GM18861 (cell line): Measurements from ENCODE around the gene ENPP7.
"Not testable (repeated sequence)": the region's sequence is repeated elsewhere in the genome, so short reads cannot be mapped to it uniquely, and the experiment has no call there.

Experiments
- ATAC-seq: cut with Tn5 transposase; IDR thresholded peaks from one replicate; pipeline ENCODE4 v1.9.1; 2021; ENCODE audit not compliant: unreplicated experiment

The ENPP7 gene

DNA sequence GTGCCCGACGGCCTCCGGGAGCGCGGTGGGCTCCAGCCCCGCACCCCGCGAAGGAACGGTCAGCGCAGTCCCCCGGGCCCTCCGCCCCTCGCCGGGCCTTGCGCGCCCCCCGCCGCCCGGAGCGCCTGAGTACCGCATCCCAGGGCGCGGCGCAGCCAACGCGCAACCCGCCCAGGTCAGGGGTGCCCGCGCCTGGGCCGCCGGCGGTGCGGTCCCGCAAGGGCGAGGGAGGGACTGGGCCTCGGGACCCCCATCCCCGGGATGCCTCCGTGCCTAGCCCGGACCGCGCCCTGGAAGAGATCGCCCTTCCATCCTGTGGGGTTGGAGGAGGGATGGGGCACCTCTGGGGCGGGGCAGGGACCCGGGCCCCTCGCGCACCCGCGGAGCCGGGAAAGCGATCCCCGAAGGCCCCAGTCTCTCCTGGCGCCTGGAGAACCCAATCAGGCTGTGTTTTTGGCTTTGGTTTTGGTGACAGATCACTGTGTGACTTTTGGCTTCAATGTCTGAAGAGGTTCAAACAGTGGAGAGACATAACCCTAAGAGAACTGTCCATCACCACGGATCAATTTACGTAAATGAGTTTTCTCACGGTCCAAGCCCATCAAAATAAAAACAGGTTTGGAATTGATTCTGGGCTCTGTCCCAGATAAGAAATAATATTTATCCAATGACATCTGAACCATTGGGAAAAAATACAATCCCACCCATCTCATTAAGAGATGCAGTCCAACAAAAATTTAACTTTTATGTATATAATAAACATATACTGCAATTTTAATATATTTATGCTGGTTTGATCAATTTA, 17.8 kb downstream of the ENPP7 start:
- ATAC-seq, result no peak

DNA sequence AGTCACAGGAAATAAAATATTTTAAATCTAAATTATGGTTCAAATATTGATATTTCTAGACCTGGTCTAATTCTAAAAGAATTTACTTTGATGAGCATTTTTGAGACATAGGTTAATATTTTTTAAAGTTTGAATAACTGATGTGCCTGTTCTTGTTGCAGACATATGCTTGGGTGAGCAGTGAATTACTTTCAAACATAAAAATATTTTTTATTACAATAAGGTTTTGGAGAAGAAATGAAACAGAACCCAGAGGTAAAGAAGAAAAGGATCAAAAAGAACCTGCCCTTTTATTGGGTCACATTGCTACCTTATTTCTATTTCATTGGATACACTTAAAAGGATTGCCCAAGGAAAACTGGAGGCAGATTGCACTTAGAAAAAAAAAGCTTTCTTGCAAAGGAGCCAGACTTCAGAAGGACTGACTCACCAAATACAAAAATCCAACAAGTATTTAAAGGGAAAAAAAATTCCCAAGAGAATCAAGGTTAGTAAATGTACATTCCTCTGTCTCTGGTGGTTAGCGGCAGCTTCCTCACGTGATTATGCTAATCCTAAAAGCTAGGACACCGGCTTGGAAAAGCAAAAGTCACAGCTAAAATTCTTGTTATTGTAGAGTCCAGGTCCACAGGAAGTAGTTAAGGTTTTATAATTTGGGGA, 18.5 kb downstream of the ENPP7 start:
- no peak for ATAC-seq

DNA sequence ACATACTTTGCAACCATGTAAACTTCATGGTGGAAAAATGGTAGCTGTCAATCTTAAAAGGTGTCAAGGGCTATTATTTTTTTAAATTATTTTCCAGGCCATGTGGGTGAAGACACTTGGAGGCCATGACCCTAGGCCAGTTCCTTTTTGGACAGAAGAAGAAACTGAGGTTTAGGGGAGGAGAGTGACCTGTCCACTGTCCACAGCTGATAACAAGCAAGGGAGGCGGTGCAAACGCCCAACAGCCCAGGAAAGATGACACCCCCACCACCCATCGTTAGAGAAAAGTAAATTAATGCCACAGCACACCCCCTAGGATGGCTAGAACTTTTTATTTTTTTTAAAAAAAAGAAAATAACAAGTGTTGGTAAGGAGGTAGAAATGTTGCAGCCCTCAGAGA, 19.2 kb downstream of the ENPP7 start:
- no peak for ATAC-seq

DNA sequence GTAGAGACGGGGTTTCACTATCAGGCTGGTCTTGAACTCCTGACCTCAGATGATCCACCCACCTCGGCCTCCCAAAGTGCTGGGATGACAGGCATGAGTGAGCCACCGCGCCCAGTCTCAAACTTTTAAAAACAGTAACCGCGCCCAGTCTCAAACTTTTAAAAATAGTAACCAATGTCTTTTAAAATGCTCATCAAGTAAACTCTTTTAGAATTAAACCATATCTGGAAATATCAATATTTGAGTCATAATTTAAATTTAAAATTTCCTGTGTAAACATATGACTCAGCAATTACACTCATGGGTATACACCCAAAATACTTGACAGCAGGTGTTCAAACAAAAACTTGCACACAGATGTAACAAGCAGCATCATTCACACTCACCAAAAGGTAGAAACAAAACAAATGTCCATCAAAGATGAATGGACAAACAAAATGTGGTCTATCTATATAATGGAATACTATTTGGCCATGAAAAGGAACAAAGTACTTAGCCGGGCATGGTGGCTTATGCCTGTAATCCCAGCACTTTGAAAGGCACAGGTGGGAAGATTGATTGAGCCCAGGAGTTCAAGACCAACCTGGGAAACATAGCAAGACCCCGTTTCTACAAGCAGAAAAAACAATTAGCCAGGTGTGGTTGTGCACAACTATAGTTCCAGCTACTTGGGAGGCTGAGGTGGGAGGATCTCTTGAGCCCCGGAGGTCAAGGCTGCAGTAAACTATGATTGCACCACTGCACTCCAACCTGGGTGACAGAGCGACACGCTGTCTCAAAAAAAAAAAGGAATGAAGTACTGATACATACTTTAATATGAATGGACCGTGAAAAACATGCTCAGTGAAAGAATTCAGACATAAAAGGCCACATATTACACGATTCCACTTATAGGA, 20.2 kb downstream of the ENPP7 start:
- no peak for ATAC-seq

DNA sequence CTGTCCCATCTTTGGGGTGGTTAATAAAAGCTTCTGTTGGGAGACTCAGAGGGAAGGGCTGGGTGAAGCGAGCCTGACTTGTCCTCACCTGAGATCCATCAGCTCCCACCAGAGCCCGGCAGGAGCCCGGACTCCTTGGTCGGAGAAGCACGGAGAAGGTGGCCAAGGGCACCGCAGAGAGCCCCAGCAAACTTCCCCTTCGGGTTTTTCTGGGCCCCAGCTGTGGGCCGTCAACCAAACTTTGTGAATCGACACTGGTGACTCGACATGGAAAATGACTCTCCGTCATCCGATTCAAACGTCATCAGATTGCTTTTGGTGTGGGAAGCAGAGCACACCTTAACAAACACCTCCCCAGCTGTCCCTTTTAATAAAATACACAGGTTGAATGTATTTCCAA, 21.4 kb downstream of the ENPP7 start:
- no peak for ATAC-seq

DNA sequence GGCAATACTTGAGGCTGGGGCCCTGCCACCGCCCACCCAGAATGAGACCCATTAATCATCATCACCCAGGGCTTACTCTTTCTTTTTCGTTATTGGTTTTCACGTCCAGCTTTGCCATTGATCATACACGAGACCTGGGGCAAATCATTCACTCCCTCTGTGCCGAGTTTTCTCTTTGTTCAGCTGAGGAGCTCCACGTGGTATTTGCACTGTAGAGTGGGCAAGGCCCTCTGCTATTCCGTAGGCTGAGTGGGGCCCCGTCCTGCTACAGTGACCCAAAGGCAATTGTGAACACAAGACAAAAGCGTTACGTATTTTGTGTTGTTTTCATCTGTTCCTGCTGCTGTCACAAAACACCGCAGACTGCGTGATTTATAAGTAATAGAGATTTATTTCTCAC, 23.6 kb downstream of the ENPP7 start:
- no peak for ATAC-seq

DNA sequence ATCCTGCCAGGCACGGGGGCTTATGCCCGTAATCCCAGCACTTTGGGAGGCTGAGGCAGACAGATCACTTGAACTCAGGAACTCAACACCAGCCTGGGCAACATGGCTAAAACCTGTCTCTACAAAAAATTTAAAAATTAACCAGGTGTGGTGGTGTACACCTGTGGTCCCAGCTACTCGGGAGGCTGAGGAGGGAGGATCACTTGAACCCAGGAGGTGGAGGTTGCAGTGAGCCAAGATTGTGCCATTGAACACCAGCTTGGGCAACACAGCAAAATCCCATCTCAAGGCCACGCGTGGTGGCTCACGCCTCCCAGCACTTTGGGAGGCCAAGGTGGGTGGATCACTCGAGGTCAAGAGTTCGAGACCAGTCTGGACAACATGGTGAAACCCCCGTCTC, 24.2 kb downstream of the ENPP7 start:
- ATAC-seq, result not testable (repeated sequence)

DNA sequence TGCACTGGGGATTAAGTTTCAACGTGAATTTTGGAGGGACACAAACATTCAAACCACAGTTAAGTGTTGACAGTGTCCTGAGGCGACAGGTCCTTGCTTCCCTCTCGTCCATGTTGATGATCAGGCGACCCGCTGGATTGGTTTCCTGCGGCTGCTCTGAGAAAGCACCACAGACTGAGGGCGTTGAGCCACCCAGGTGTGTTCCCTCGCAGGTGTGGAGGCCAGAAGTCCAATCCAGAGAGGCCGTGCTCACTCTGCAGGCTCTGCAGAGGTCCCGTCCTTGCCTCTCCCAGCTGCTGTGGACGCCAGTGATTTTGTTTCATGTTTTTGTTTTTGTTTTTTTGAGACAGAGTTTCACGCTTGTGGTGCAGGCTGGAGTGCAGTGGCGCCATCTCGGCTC, 24.8 kb downstream of the ENPP7 start:
- no peak for ATAC-seq

DNA sequence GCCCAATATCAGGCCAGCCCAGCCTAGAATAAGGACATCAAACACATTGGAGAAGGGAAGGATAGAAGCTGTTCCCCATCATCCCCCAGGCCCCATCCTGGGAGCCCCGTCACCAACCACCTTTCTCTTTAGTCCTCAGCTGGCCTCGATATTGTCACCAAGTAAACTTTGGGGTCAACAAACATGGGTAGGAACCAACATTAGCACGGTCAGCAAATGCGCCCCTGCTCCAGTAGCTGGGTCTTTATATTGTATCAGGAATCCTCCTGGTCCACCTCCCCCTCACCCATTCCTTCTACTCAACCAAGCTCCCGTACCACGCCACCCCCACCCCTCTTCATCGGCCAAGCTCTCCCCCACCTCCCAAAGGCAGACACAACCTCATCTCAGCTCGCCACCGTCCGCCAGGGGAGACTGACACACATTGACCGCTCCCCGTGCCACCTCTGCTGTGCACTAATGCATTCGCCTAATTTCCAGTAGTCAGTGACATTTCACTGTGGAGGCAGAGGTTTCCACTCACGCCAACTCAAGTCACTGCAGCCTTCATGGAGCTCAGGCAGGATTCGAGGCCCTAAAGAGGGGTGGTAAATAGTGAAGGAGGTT, 26.5 kb downstream of the ENPP7 start:
- no peak for ATAC-seq

DNA sequence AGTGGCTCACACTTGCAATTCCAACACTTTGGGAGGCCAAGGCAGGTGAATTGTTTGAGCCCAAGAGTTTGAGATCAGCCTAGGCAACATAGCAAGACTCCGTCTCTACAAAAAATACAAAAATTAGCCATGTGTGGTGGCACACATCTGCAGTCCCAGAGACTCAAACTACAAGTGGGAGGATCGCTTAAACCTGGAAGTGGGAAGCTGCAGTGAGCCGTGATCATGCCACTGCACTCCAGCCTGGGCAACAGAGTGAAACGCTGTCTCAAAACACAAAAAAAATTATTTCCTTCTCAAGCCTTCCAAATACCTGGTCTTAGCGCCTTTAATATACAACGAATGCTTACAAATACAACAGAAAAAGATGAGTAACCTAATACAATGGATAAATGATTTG, 27.5 kb downstream of the ENPP7 start:
- ATAC-seq, result no peak

DNA sequence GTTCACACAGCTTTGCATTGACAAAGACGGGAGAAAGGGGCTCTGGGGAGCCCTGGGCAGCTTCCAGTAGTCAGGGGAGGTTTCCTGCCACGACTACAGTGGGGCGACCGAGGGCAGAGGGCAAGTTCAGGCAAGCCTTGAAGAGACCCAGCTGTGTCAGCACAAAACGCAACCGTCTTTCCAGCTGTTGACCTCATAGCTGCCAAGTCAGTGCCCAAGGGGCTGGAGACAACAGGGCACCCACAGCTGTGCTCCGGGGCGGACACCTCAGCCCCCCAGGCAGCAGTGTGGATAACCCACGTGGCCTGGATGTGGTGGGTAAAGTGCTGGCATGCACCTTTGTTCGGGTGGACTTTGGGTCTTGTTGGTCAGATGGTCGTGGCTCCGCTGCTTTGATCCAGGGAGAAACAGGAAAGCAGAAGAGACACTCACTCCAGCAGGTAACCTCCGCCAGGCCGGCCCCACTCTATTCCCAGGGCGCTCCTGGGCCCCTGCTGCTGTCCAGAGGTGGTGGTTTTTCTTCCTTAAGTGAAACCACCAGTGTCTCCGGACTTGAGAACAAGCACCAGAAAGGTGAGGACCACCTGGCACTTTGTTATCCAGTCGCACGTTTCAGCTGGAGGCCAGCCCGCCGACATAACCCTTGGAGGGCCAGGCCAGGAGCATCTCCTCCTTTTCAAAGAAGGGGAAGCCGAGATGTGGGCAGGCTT, 29.6 kb downstream of the ENPP7 start:
- ATAC-seq, result no peak

DNA sequence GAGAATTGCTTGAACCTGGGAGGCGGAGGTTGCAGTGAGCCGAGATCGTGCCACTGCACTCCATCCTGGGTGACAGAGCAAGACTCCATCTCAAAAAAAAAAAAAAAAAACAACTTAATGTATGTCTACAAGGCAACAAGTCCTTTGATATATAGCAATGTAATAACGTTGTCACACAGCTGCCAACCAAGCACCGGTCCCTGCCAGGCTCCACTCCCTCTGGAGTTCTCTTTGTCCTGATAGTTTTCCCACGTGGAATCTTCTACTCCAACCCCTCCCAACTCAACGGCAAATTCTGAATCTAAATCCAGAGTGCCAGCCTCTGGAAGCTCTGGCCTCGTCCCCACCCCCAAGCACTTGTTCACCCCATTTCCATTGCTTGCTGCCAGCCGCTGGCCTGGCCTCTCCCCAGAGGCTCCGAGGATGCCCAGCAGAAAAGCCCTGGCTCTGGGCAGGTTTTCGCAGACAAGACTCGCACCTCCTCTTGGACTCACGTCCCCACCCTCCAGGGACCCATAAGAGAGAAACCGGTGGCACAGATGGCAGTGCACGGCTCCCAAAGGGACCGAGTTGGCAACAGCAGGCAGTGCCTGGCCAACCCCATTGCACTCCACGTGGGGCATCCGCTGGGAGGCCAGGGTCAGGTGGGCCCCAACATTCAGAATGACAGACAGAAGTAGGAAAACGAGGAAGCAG, 31.3 kb downstream of the ENPP7 start:
- ATAC-seq, result no peak

DNA sequence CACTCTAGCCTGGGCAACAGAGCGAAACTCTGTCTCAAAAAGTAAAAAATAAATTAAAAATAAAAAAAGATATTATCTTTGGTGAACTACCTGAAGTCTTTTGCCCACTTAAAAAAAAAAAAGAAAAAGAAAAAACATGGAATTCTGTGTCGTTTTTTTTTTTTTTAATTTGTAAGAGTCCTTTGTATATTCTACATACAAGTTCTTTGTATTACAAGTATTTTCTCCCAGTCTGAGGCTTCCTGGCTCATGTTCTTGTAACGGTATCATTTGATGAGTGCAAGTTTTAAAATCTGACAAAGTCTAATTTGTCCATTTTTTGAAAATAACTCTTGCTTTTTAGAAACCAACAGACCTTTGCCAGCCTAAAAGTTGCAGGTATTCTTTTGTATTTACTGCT, 35.0 kb downstream of the ENPP7 start:
- no peak for ATAC-seq

DNA sequence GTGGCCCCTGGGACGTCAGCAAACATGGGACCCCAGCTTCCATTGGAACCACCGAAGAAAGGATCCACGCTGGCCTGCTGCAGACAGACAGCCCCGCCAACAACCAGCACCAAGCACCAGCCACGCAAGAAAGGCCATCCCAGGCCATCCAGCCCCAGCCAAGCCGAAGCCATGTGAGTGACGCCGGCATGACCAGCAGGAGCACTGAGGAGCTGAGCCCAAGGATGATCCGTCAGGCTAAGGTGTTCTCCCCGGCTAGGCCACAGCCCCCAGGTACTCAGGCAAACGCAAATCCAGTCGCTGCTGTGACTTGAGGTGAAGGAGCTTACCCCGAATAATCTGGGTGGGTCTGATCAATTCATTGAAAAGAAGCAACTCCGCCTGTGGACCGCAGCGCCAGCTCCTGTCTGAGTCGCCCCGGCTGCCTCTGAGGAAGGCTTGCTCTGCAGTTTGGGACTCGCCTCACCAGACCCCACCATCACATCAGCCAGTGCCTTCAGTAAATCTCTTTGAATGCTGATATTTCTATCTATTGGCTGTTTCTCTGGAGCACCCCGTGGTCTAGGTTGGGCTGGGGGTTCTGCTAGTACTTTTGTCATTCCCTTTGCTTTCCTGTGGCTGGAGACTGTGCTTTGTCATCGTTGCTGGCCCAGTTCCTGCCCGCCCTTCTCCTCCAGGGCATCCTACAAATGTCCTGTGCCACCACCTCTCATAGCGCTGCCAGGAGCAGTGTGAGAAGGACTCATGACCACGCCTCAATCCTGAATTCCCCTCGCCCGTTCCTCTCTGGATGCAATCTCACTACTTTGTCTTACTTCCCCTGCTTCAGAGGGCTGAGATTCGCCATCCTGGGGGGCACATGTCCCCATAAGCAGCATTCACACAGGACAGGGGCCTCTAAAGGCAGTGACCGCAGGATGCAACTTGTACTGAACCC, 39.1 kb downstream of the ENPP7 start:
- ATAC-seq, result no peak

DNA sequence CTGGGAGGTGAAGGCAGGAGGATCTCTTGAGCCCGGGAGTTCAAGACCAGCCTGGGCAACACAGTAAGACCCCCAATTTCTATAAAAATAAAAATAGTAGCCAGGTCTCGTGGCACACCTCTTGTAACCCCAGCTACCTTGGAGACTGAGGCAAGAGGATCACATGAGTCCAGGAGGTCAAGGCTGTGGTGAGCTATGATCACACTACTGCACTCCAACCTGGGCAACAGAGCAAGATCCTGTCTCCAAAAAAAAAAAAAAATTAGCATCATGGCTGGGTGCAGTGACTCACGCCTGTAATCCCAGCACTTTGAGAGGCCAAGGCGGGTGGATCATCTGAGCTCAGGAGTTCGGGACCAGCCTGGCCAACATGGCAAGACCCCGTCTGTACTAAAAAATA, 40.5 kb downstream of the ENPP7 start:
- ATAC-seq, result no peak

DNA sequence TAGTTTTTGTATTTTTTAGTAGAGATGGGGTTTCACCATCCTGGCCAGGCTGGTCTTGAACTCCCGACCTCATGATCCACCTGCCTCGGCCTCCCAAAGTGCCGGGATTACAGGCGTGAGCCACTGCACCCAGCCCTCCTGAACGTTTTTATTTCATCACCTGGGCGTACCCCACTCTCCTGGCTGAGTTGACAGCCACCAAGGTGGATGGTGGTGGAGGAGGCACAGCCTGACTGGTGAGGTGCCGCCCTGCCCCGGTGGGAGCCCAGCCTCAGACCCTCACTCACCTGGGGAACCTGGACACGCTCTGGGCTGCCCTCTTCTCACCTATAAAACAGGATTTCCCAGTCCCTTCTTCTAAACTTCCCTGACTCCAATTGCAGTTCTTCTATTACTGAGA, 42.0 kb downstream of the ENPP7 start:
- ATAC-seq, result not testable (repeated sequence)

DNA sequence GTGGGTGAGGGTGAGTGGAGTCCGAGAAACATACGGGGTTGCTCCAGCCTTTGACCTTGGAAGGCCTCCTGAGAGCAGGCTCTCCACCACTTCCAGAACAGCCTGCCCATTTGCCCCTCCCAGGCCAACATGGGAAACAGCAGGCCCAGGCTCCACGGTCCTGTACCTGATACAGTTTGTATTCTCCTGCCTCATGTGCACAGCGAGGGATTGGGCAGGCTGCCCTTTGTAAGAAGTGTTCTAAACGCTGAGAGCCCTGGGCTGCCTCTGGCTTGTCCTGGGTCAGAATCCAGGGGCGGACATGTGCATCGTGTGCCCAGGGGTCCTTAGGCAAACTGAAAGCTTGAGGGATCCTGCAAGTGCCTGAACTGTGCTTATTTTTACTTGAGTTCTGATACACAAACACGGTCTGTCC, 43.8 kb downstream of the ENPP7 start:
- no peak for ATAC-seq

DNA sequence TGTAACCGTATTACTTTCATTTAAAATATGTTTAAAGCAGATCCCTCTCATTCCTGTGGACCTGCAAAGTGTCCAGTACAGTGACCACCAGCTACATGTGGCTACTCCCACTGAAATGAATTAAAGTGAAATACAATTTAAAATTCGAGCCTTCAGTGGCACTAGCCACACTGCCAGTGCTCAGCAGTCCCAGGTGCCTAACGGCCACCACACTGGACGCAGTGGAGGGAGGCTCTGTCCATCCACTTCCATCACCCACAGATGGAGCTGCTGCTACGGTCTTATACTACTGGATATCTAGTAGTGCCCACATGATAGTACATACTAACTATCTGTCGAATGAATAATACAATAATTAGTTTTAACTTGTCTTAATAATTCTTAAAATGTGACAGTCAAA, 44.9 kb downstream of the ENPP7 start:
- no peak for ATAC-seq
